H1 (cell line): Measurements from ENCODE around the gene SYT13. TPM values are rescaled to one million over a fixed set of nuclear protein-coding genes. Genes with fewer than 3 reads are reported as not detected.

Experiments
- EZH2 ChIP-seq: fragments of 200-600 bp; sonication (generic); IDR thresholded peaks from 2 replicates; pipeline ENCODE4 v1.7.1; 2012; ENCODE audit warnings: low read depth, mild to moderate bottlenecking, moderate library complexity, low read length, inconsistent platforms; ENCODE audit not compliant: severe bottlenecking
- polyA plus RNA-seq, 7 experiments: library from polyadenylated mRNA; depleted of rRNA in 3 of 7; stranded (reverse) in 5 of 7; unstranded in 2 of 7; fragments of >200 nt in 5 of 7; fragments of 200-250 nt in 2 of 7; gene quantifications; 1 replicate in 5 of 7; 2 replicates in 1 of 7; 4 replicates in 1 of 7; pipeline versions ENCODE4 v1.2.1 to v1.2.3, GENCODE V29; 2011 to 2013; ENCODE audit warnings: missing spikeins in 2 of 7, mixed read lengths in 2 of 7
- total RNA-seq: library from RNA; stranded (reverse); fragmentation: NEBNext Ultra II Directional; extraction: Animal tissue kit (Norgen Biotek cat#: 25700); gene quantifications from 2 replicates; pipeline ENCODE4 v1.2.1, GENCODE V29; 2021

The SYT13 gene
- total and polyA plus RNA-seq, 2 of the 8 experiments (the other 6 are each of a cell fraction or from before 2014, with no cell fraction given) = 4.8 to 13.2 TPM

GRCh38 chr11:45209000-45209879 is 76.9 kb downstream of the SYT13 start (continued):
- no peak for TF ChIP-seq EZH2
- TF ChIP-seq, all 59 proteins: peak for 0
